IMR-90 (cell line): ENCODE results near the gene ZFYVE28. TPM values are rescaled to one million over a fixed set of nuclear protein-coding genes. Genes with fewer than 3 reads are reported as not detected.

Experiments used
- ATAC-seq: fragments of 200-7000 bp; cut with Tn5 transposase; 2 replicates; pipeline ENCODE4 v1.9.1; 2020; ENCODE audit warnings: low read depth, mild to moderate bottlenecking, moderate library complexity
- BruUV-seq: library from RNA; stranded (reverse); fragments of 400-500 nt; replicated peaks from 2 replicates; lab custom pipeline; 2021; lab: Mats Ljungman, UMichigan
- CTCF ChIA-PET: fragments of 300-600 bp; formaldehyde crosslinking; extraction: SDS; loops from one replicate; lab custom pipeline; 2021; ENCODE audit warnings: antibody characterized with exemption; lab: Yijun Ruan, JAX
- POLR2A ChIA-PET: fragments of 300-600 bp; sonication (Branson Sonifier 250); formaldehyde crosslinking; loops from one replicate; lab custom pipeline; 2022; ENCODE audit warnings: antibody characterized with exemption; ENCODE audit not compliant: unreplicated experiment; lab: Charles Lee
- DNase-seq: peaks from one replicate; pipeline ENCODE4 v3.0.0; 2013
- H2AFZ ChIP-seq: replicated peaks from 2 replicates; pipeline ENCODE3; 2013; ENCODE audit warnings: low read length, mild to moderate bottlenecking; ENCODE audit not compliant: poor library complexity
- H2AK5ac ChIP-seq: 2 replicates; pipeline ENCODE4 v1.6.1; 2013; ENCODE audit warnings: low read depth, low read length, inconsistent platforms
- H2AK9ac ChIP-seq: replicated peaks from 2 replicates; pipeline ENCODE3; 2013; ENCODE audit warnings: mild to moderate bottlenecking, low read depth, low read length, moderate library complexity; ENCODE audit not compliant: poor library complexity
- H2BK120ac ChIP-seq: 2 replicates; pipeline ENCODE4 v1.6.1; 2013; ENCODE audit warnings: low read depth, low read length, inconsistent platforms
- H2BK15ac ChIP-seq: 3 replicates; pipeline ENCODE4 v1.6.1; 2013; ENCODE audit warnings: low read depth, low read length, inconsistent platforms
- H2BK20ac ChIP-seq: 2 replicates; pipeline ENCODE4 v1.6.1; 2013; ENCODE audit warnings: low read depth, mild to moderate bottlenecking, inconsistent platforms, low read length, moderate library complexity
- H2BK5ac ChIP-seq: 2 replicates; pipeline ENCODE4 v1.6.1; 2013; ENCODE audit warnings: mild to moderate bottlenecking, low read depth, low read length, inconsistent platforms; ENCODE audit not compliant: poor library complexity, severe bottlenecking
- H3K14ac ChIP-seq: replicated peaks from 2 replicates; pipeline ENCODE4 v1.6.1; 2013; ENCODE audit warnings: low read depth, low read length, inconsistent platforms
- H3K18ac ChIP-seq: 2 replicates; pipeline ENCODE4 v1.6.1; 2013; ENCODE audit warnings: low read depth, low read length, control low read depth
- H3K23ac ChIP-seq: 2 replicates; pipeline ENCODE4 v1.6.1; 2013; ENCODE audit warnings: low read depth, low read length, inconsistent platforms
- H3K27ac ChIP-seq: 2 replicates; pipeline ENCODE4 v1.5.1; 2013; ENCODE audit warnings: mild to moderate bottlenecking, control low read depth, low read length; ENCODE audit not compliant: insufficient read depth
- H3K27me3 ChIP-seq: 2 replicates; pipeline ENCODE4 v1.6.1; 2013; ENCODE audit warnings: low read length; ENCODE audit not compliant: control insufficient read depth, insufficient read depth
- H3K36me3 ChIP-seq: 2 replicates; pipeline ENCODE4 v1.6.1; 2013; ENCODE audit warnings: low read length, mixed read lengths; ENCODE audit not compliant: control insufficient read depth, insufficient read depth
- H3K4ac ChIP-seq: 2 replicates; pipeline ENCODE4 v1.6.1; 2013; ENCODE audit warnings: low read depth, low read length, inconsistent platforms
- H3K4me1 ChIP-seq: 2 replicates; pipeline ENCODE4 v1.6.1; 2013; ENCODE audit warnings: low read length, mixed read lengths; ENCODE audit not compliant: control insufficient read depth, insufficient read depth
- H3K4me2 ChIP-seq: 2 replicates; pipeline ENCODE4 v1.6.1; 2013; ENCODE audit warnings: low read depth, mild to moderate bottlenecking, control low read depth, low read length, moderate library complexity
- H3K4me3 ChIP-seq: 2 replicates; pipeline ENCODE4 v1.5.1; 2013; ENCODE audit warnings: low read depth, mild to moderate bottlenecking, control low read depth, low read length, moderate library complexity; ENCODE audit not compliant: insufficient read depth
- H3K56ac ChIP-seq: 2 replicates; pipeline ENCODE4 v1.6.1; 2013; ENCODE audit warnings: low read length, inconsistent platforms; ENCODE audit not compliant: insufficient read depth; ENCODE audit errors: extremely low read depth
- H3K79me1 ChIP-seq, 2 experiments: 2 replicates each; pipeline ENCODE4 v1.6.1; 2013; ENCODE audit warnings: low read length in 2 of 2, inconsistent platforms in 1 of 2, low read depth in 1 of 2
- H3K9ac ChIP-seq: 2 replicates; pipeline ENCODE4 v1.6.1; 2013; ENCODE audit warnings: low read depth, low read length, control low read depth
- H3K9me1 ChIP-seq: 2 replicates; pipeline ENCODE4 v1.6.1; 2013; ENCODE audit warnings: low read length, inconsistent platforms; ENCODE audit not compliant: insufficient read depth
- H3K9me3 ChIP-seq: 2 replicates; pipeline ENCODE4 v1.6.1; 2013; ENCODE audit warnings: low read length; ENCODE audit not compliant: control insufficient read depth, insufficient read depth
- H4K20me1 ChIP-seq: 2 replicates; pipeline ENCODE4 v1.6.1; 2013; ENCODE audit warnings: low read length, inconsistent platforms; ENCODE audit not compliant: insufficient read depth
- H4K5ac ChIP-seq: 2 replicates; pipeline ENCODE4 v1.6.1; 2013; ENCODE audit warnings: mild to moderate bottlenecking, low read depth, low read length, control low read depth
- H4K8ac ChIP-seq, 2 experiments: 2 replicates each; pipeline ENCODE4 v1.6.1; 2013; ENCODE audit warnings: low read depth in 2 of 2, low read length in 2 of 2, control low read depth in 1 of 2, inconsistent platforms in 1 of 2
- H4K91ac ChIP-seq: 2 replicates; pipeline ENCODE4 v1.6.1; 2013; ENCODE audit warnings: low read depth, low read length, inconsistent platforms; ENCODE audit not compliant: insufficient read depth
- CEBPB ChIP-seq: IDR thresholded peaks from 2 replicates; pipeline ENCODE4 v1.6.1; 2012; ENCODE audit warnings: low read depth, low read length, improper control_type of control experiment
- CHD1 ChIP-seq: IDR thresholded peaks from 2 replicates; pipeline ENCODE4 v1.6.1; 2012; ENCODE audit warnings: low read depth, low read length, improper control_type of control experiment
- CTCF ChIP-seq: conservative IDR thresholded peaks from 2 replicates; pipeline ENCODE4 v1.5.1; 2012; ENCODE audit warnings: mild to moderate bottlenecking, low read depth, low read length, improper control_type of control experiment
- ELK1 ChIP-seq: fragments of 150-350 bp; IDR thresholded peaks from 2 replicates; pipeline ENCODE4 v1.6.1; 2016; ENCODE audit warnings: low read depth, mild to moderate bottlenecking, low read length, moderate library complexity, borderline replicate concordance
- FOS ChIP-seq: fragments of 150-350 bp; IDR thresholded peaks from 2 replicates; pipeline ENCODE4 v1.6.1; 2016; ENCODE audit warnings: low read depth, low read length
- MAFK ChIP-seq: IDR thresholded peaks from 2 replicates; pipeline ENCODE4 v1.6.1; 2012; ENCODE audit warnings: low read depth, low read length, improper control_type of control experiment
- MAZ ChIP-seq: IDR thresholded peaks from 2 replicates; pipeline ENCODE4 v1.6.1; 2012; ENCODE audit warnings: low read depth, mild to moderate bottlenecking, low read length, improper control_type of control experiment, moderate library complexity, borderline replicate concordance
- MXI1 ChIP-seq: IDR thresholded peaks from 2 replicates; pipeline ENCODE4 v1.6.1; 2012; ENCODE audit warnings: low read depth, mild to moderate bottlenecking, low read length, moderate library complexity, borderline replicate concordance
- NFE2L2 ChIP-seq: fragments of 150-350 bp; IDR thresholded peaks from 2 replicates; pipeline ENCODE4 v1.6.1; 2016; ENCODE audit warnings: low read depth, mild to moderate bottlenecking, low read length
- POLR2A ChIP-seq: IDR thresholded peaks from 2 replicates; pipeline ENCODE4 v1.6.1; 2012; ENCODE audit warnings: mild to moderate bottlenecking, low read depth, low read length
- RAD21 ChIP-seq: IDR thresholded peaks from 2 replicates; pipeline ENCODE4 v1.6.1; 2012; ENCODE audit warnings: low read length, improper control_type of control experiment
- RCOR1 ChIP-seq: IDR thresholded peaks from 2 replicates; pipeline ENCODE4 v1.6.1; 2012; ENCODE audit warnings: mild to moderate bottlenecking, low read length, improper control_type of control experiment; ENCODE audit not compliant: insufficient replicate concordance
- RFX5 ChIP-seq: IDR thresholded peaks from 2 replicates; pipeline ENCODE4 v1.8.0; 2012; ENCODE audit warnings: low read depth, mild to moderate bottlenecking, low read length, moderate library complexity
- SMC3 ChIP-seq: fragments of 150-350 bp; IDR thresholded peaks from 2 replicates; pipeline ENCODE4 v1.6.1; 2016; ENCODE audit warnings: low read depth, mild to moderate bottlenecking, antibody characterized with exemption, low read length, moderate library complexity
- WGBS, 2 experiments: methylation state at CpG; one replicate each; pipeline versions ENCODE4 v1.1.5 to v1.1.7; 2013; ENCODE audit warnings: missing lambda C conversion rate in 2 of 2; ENCODE audit not compliant: insufficient read length in 1 of 2; ENCODE audit errors: extremely low coverage in 2 of 2; 5-methylcytosine and 5-hydroxymethylcytosine counted together
- dilution Hi-C: fragments of 300-500 bp; cut with HindIII; formaldehyde crosslinking; loops from one replicate; pipeline ENCODE4 v1.14.3; 2018; ENCODE audit warnings: low sequenced_read_pairs; ENCODE audit not compliant: unreplicated experiment
- in situ Hi-C: fragments of 300-500 bp; cut with MboI; formaldehyde crosslinking; loops from 3 replicates; pipeline ENCODE4 v1.14.3; 2019; ENCODE audit warnings: low sequenced_read_pairs, inconsistent platforms, mixed read lengths
- intact Hi-C: fragments of 100-400 bp; cut with micrococcal nuclease; formaldehyde crosslinking; loops from 2 replicates; pipeline ENCODE4 v1.10.0; 2022
- polyA plus RNA-seq, 3 experiments: library from polyadenylated mRNA; depleted of rRNA; stranded (reverse); fragments of >200 nt; gene quantifications; 2 replicates each; pipeline ENCODE4 v1.2.3, GENCODE V29; 2012; ENCODE audit warnings: low replicate concordance in 1 of 3
- total RNA-seq: library from RNA; depleted of rRNA; stranded (reverse); fragments of >200 nt; gene quantifications from 2 replicates; pipeline ENCODE4 v1.2.3, GENCODE V29; 2012
- TF ChIP-seq, protein P1 (sequence below): fragments of 150-350 bp; IDR thresholded peaks from 2 replicates; pipeline ENCODE4 v1.6.1; 2017; ENCODE audit warnings: mild to moderate bottlenecking, antibody characterized with exemption, low read length, low read depth

The ZFYVE28 gene
- total and polyA plus RNA-seq, 2 of the 4 experiments (the other 2 are of a cell fraction), result 0.36 to 1.2 TPM

- Histone ChIP-seq H3K9ac (no peak overlapping the region), H3K36me3 (no peaks in the 10 kb centered on the region), H3K14ac (no peak overlapping the region), H3K4ac (no peak overlapping the region), H3K56ac (no peak overlapping the region), H3K23ac (no peak overlapping the region), H3K9me1 (no peaks in the 10 kb centered on the region), H4K8ac (no peak overlapping the region), H3K27me3 (peaks cover 2% of the 10 kb centered on the region; the same call in 1 of the 2 replicates), H3K4me1 (no peaks in the 10 kb centered on the region; the same call in 1 of the 2 replicates), H3K4me3 (no peak overlapping the region), H3K18ac (no peak overlapping the region), H4K5ac (no peak overlapping the region), H2AFZ (no peak overlapping the region), H3K27ac (no peak overlapping the region), H2BK15ac (no peak overlapping the region), H4K20me1 (no peaks in the 10 kb centered on the region), H2BK5ac (no peak overlapping the region), H3K9me3 (no peaks in the 10 kb centered on the region), H4K91ac (no peak overlapping the region), H2AK9ac (no peak overlapping the region), H3K79me1 (no peaks in the 10 kb centered on the region), H2BK120ac (no peak overlapping the region), H2AK5ac (no peak overlapping the region), H2BK20ac (no peak overlapping the region), H3K4me2 (no peak overlapping the region)
- no peak for TF ChIP-seq MAFK
- no peak for TF ChIP-seq MXI1
- TF ChIP-seq RCOR1, result no peak
- no peak for TF ChIP-seq FOS
- TF ChIP-seq NFE2L2, result no peak
- no peak for TF ChIP-seq CTCF
- no peak for TF ChIP-seq ELK1
- no peak for TF ChIP-seq RFX5
- TF ChIP-seq RAD21, result no peak
- TF ChIP-seq CEBPB, result no peak
- TF ChIP-seq, protein P1, sequence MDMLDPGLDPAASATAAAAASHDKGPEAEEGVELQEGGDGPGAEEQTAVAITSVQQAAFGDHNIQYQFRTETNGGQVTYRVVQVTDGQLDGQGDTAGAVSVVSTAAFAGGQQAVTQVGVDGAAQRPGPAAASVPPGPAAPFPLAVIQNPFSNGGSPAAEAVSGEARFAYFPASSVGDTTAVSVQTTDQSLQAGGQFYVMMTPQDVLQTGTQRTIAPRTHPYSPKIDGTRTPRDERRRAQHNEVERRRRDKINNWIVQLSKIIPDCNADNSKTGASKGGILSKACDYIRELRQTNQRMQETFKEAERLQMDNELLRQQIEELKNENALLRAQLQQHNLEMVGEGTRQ, result no peak
- no peak for TF ChIP-seq POLR2A
- no peak for TF ChIP-seq CHD1
- no peak for TF ChIP-seq SMC3
- no peak for TF ChIP-seq MAZ
- ChIA-PET CTCF (no interaction called here), POLR2A (no interaction called here)
- ATAC-seq (no peak), DNase-seq (no peak)
- 53% methylated on average over 15 of the region's 27 CpGs; no CpG with 5 or more reads in 1 of the 2 experiments for WGBS, 2 experiments
- no TSS peak for BruUV-seq
- in situ Hi-C loops (no loop called here), intact Hi-C loops (no loop called here), dilution Hi-C loops (no loop called here)
These were observed 147.0 kb downstream of the ZFYVE28 start for GRCh38 chr4:2271279-2272025.
